Measurements from ENCODE around the gene FOXN1.
"Not testable (repeated sequence)": the region's sequence is repeated elsewhere in the genome, so short reads cannot be mapped to it uniquely, and the experiment has no call there.

FOXN1 gene

GRCh38 chr17:28501421-28502284, 4.5 kb upstream of the FOXN1 start:
- DNase-seq = no peak

- DNase-seq = no peak
These were observed 2.7 kb upstream of the FOXN1 start for GRCh38 chr17:28503420-28503819.

- DNase-seq = no peak
These were observed 777 bp downstream of the FOXN1 start for GRCh38 chr17:28506763-28507487.

GRCh38 chr17:28507567-28508203, 1.5 kb downstream of the FOXN1 start:
- no peak for DNase-seq

- DNase-seq = no peak
These were observed 2.1 kb downstream of the FOXN1 start for GRCh38 chr17:28508211-28508724.

- DNase-seq = no peak
These were observed 3.6 kb downstream of the FOXN1 start for GRCh38 chr17:28509789-28510188.

GRCh38 chr17:28511858-28512461, 5.8 kb downstream of the FOXN1 start:
- no peak for DNase-seq

- no peak for DNase-seq
These were observed 7.3 kb downstream of the FOXN1 start for GRCh38 chr17:28513476-28513875.

GRCh38 chr17:28514561-28515002, 8.4 kb downstream of the FOXN1 start:
- no peak for DNase-seq

GRCh38 chr17:28515518-28515917, 9.4 kb downstream of the FOXN1 start:
- no peak for DNase-seq

- DNase-seq = no peak
These were observed 12.0 kb downstream of the FOXN1 start for GRCh38 chr17:28518132-28518531.

GRCh38 chr17:28518578-28518977, 12.4 kb downstream of the FOXN1 start:
- no peak for DNase-seq

- DNase-seq = no peak
These were observed 13.1 kb downstream of the FOXN1 start for GRCh38 chr17:28519236-28519635.

- DNase-seq = no peak
These were observed 14.5 kb downstream of the FOXN1 start for GRCh38 chr17:28520687-28521086.

GRCh38 chr17:28521311-28522085, 15.3 kb downstream of the FOXN1 start:
- DNase-seq = no peak

GRCh38 chr17:28522281-28522680, 16.1 kb downstream of the FOXN1 start:
- DNase-seq = not testable (repeated sequence)

- no peak for DNase-seq
These were observed 17.0 kb downstream of the FOXN1 start for GRCh38 chr17:28523186-28523585.

GRCh38 chr17:28523876-28524275, 17.7 kb downstream of the FOXN1 start:
- no peak for DNase-seq

GRCh38 chr17:28524476-28525424, 18.6 kb downstream of the FOXN1 start:
- no peak for DNase-seq

- DNase-seq = no peak
These were observed 20.2 kb downstream of the FOXN1 start for GRCh38 chr17:28526381-28526780.

- no peak for DNase-seq
These were observed 21.1 kb downstream of the FOXN1 start for GRCh38 chr17:28527181-28527681.
